ENCODE results near the gene MIA2. TPM values are rescaled to one million over a fixed set of nuclear protein-coding genes. Genes with fewer than 3 reads are reported as not detected.

MIA2 gene
- total and polyA plus RNA-seq, 2 donors from 2014 or later, result 63.2 to 65.6 TPM

- H3K9me3 ChIP-seq (ENCODE audit: control insufficient read depth in 2 of 3, insufficient read depth in 1 of 3, low read length in 3 of 3), result no peaks in the 10 kb centered on the region
- H3K4me3 ChIP-seq (ENCODE audit: low read length in 3 of 3), result no peak overlapping the region
- H3K27me3 ChIP-seq (ENCODE audit: control insufficient read depth, insufficient read depth, low read length), result no peaks in the 10 kb centered on the region
- DNase-seq, result no peak
- peaks cover 0 to 5% (median 0%) of the 10 kb centered on the region in 3 donors for H3K4me1 ChIP-seq (ENCODE audit: control insufficient read depth in 2 of 3, insufficient read depth in 2 of 3, low read depth in 1 of 3, low read length in 3 of 3)
- no peak overlapping the region for H3K9ac ChIP-seq (ENCODE audit: low read length in 3 of 3)
- FAIRE-seq, result no peak
- H3K27ac ChIP-seq (ENCODE audit: low read depth in 2 of 2, low read length in 2 of 2), result no peak overlapping the region
- no peak for TF ChIP-seq CTCF (IDR thresholded peaks at IDR 0.05; ENCODE audit: borderline replicate concordance, extremely low read depth, insufficient read depth)
- intact Hi-C loops (cut with DNase I), result no loop called here
- peaks cover 0 to 7% (median 0%) of the 10 kb centered on the region in 3 donors for H3K36me3 ChIP-seq (ENCODE audit: control insufficient read depth in 2 of 3, insufficient read depth in 3 of 3, low read length in 3 of 3)
These were observed 7.1 kb downstream of the MIA2 start for GRCh38 chr14:39240769-39241168.

GRCh38 chr14:39241637-39242036 is 7.9 kb downstream of the MIA2 start:
- DNase-seq (no peak), FAIRE-seq (no peak)
- H3K27ac ChIP-seq (ENCODE audit: low read depth in 2 of 2, low read length in 2 of 2), result no peak overlapping the region
- H3K4me3 ChIP-seq (ENCODE audit: low read length in 3 of 3), result no peak overlapping the region
- intact Hi-C loops (cut with DNase I), result no loop called here
- TF ChIP-seq CTCF (IDR thresholded peaks at IDR 0.05; ENCODE audit: borderline replicate concordance, extremely low read depth, insufficient read depth), result no peak
- H3K36me3 ChIP-seq (ENCODE audit: control insufficient read depth in 2 of 3, insufficient read depth in 3 of 3, low read length in 3 of 3), result peaks cover 0 to 7% (median 0%) of the 10 kb centered on the region in 3 donors
- H3K9ac ChIP-seq (ENCODE audit: low read length in 3 of 3), result no peak overlapping the region
- H3K9me3 ChIP-seq (ENCODE audit: control insufficient read depth in 2 of 3, insufficient read depth in 1 of 3, low read length in 3 of 3), result no peaks in the 10 kb centered on the region
- peaks cover 0 to 3% (median 0%) of the 10 kb centered on the region in 3 donors for H3K4me1 ChIP-seq (ENCODE audit: control insufficient read depth in 2 of 3, insufficient read depth in 2 of 3, low read depth in 1 of 3, low read length in 3 of 3)
- no peaks in the 10 kb centered on the region for H3K27me3 ChIP-seq (ENCODE audit: control insufficient read depth, insufficient read depth, low read length)

- Histone ChIP-seq H3K36me3 (ENCODE audit: control insufficient read depth in 2 of 3, insufficient read depth in 3 of 3, low read length in 3 of 3) (peaks cover 0 to 7% (median 0%) of the 10 kb centered on the region in 3 donors), H3K27me3 (ENCODE audit: control insufficient read depth, insufficient read depth, low read length) (no peaks in the 10 kb centered on the region), H3K4me3 (ENCODE audit: low read length in 3 of 3) (no peak overlapping the region), H3K9me3 (ENCODE audit: control insufficient read depth in 2 of 3, insufficient read depth in 1 of 3, low read length in 3 of 3) (no peaks in the 10 kb centered on the region), H3K9ac (ENCODE audit: low read length in 3 of 3) (no peak overlapping the region), H3K27ac (ENCODE audit: low read depth in 2 of 2, low read length in 2 of 2) (no peak overlapping the region), H3K4me1 (ENCODE audit: control insufficient read depth in 2 of 3, insufficient read depth in 2 of 3, low read depth in 1 of 3, low read length in 3 of 3) (no peaks in the 10 kb centered on the region)
- intact Hi-C loops (cut with DNase I), result no loop called here
- no peak for TF ChIP-seq CTCF (IDR thresholded peaks at IDR 0.05; ENCODE audit: borderline replicate concordance, extremely low read depth, insufficient read depth)
- FAIRE-seq (no peak), DNase-seq (no peak)
These were observed 10.1 kb downstream of the MIA2 start for GRCh38 chr14:39243831-39244230.

- DNase-seq, result no peak
- H3K9me3 ChIP-seq (ENCODE audit: control insufficient read depth in 2 of 3, insufficient read depth in 1 of 3, low read length in 3 of 3), result no peaks in the 10 kb centered on the region
- intact Hi-C loops (cut with DNase I), result no loop called here
- H3K4me1 ChIP-seq (ENCODE audit: control insufficient read depth in 2 of 3, insufficient read depth in 2 of 3, low read depth in 1 of 3, low read length in 3 of 3), result no peaks in the 10 kb centered on the region
- TF ChIP-seq CTCF (IDR thresholded peaks at IDR 0.05; ENCODE audit: borderline replicate concordance, extremely low read depth, insufficient read depth), result no peak
- no peak for FAIRE-seq
- no peak overlapping the region for H3K27ac ChIP-seq (ENCODE audit: low read depth in 2 of 2, low read length in 2 of 2)
- H3K9ac ChIP-seq (ENCODE audit: low read length in 3 of 3), result no peak overlapping the region
- H3K27me3 ChIP-seq (ENCODE audit: control insufficient read depth, insufficient read depth, low read length), result no peaks in the 10 kb centered on the region
- H3K4me3 ChIP-seq (ENCODE audit: low read length in 3 of 3), result no peak overlapping the region
- H3K36me3 ChIP-seq (ENCODE audit: control insufficient read depth in 2 of 3, insufficient read depth in 3 of 3, low read length in 3 of 3), result peaks cover 0 to 3% (median 0%) of the 10 kb centered on the region in 3 donors
These were observed 12.9 kb downstream of the MIA2 start for GRCh38 chr14:39246618-39247017.

Measured in kidney (tissue), 14 donors.